Activated naive CD8-positive, alpha-beta T cell treated with anti-CD3 and anti-CD28 coated beads, Interleukin-2, amount 50 U/mL, for 16 hours (primary cell): Measurements from ENCODE around the gene KCNMA1.
"Not testable (repeated sequence)": the region's sequence is repeated elsewhere in the genome, so short reads cannot be mapped to it uniquely, and the experiment has no call there.

ENCODE experiments used
- DNase-seq: peaks from one replicate; pipeline ENCODE4 v3.0.0-alpha.2; 2020; ENCODE audit warnings: low read depth, low spot score

The KCNMA1 gene

DNA sequence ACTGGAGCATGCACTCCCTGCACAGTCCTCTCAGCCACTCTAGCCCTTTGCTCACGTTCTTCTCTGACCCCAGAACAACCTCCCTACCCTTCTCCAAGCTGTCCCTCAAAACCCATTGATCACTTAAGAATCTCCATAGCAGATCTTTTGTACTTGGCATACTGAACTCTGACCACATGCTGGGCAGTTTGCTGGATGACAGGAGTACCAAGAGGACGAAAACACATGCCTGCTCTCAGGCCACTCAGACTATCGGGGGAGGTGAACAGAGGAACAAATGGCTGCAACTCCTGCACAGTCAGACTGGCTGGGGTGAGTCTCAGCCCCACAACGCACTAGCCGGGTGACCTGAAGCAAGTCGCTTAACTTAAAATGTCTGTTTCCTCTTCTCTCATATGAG, 52.7 kb downstream of the KCNMA1 start:
- no peak for DNase-seq

DNA sequence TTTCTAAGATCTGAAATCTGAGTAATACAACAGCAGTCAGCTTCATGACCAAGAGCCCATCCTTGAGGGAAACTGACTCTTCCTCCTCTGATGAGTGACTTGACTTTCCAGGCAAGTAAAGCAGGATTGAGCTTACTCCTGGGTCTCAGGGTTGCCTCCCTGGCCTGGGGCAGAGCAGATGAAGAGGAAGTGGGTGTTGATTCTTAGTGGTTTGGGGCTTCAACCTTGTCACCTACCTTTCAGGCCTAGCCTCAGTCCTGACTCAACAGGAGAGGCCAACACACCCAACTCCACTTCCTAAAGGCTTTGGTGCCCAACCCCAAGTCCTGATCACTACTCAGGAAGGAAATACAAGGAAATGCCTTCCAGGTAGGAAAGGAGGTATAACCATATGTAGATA, 54.1 kb downstream of the KCNMA1 start:
- DNase-seq, result no peak

DNA sequence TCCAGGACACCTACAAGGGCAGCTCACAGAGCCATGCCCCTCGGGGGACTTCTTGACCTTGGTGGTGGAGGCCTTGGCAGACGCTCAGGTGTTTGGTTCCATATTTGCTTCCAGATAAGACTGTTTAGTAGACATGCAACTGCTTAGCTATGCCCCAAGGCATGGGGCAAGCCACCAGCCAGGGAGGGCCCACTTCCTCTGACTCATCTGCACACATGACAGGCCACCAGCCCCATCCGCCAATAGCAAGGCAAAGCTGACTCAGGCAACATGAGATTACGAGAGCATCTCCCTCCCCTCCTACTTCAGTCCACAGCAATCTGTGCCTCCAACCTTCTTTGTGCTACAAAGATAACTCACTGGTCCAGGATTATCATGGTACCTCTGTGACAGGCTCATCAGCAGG, 54.9 kb downstream of the KCNMA1 start:
- no peak for DNase-seq

- no peak for DNase-seq
These were observed 55.9 kb downstream of the KCNMA1 start for GRCh38 chr10:77581738-77582137.

DNA sequence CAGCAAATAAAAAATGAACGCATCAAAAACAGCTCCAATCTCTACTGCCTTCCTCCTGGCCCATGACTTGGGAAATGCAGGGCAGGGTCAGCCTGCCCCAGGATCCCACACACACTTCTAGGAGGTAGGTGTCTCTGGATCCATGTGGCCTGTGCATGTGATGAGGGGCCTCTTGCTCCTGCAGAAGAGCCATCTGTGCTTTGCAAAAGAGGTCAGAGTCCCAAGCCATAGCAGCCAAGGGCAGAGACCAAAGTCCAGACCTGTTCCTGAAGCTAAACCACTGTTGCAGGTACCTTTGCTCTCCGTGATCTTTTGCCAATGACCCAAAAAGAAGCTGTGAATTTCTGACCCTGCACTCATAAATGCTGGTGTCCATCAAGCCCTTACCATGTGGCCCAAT, 57.1 kb downstream of the KCNMA1 start:
- DNase-seq, result no peak

DNA sequence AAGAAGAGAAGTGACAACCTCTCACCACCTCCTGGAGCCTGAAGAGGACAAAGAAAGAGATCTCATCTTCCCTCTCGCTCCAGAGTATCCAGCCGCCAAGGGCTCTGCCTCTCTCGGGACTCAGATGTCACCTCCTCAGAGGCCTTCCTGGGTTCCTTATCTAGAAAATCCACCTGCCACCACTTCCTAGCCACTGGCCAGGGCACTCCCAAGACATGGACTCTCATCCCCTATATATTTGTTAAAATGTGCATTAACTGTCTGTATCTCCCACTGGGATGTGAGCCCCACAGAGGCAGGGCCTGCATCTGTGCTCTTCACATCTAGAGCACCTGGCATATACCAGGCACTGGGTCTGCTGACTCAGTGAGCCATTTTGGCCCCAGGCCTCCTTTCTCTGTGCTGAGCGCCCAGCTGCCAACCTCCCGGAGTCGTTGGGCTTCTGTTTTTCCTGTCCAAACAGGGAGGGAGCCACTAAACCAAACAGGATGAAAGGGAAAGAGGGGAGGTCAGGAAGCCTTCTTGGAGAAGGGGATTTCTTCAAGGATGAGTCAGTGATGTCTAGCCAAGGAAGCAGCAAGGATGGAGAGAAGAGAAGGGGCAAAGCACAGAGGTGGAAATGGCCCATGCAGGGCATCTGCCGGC, 58.9 kb downstream of the KCNMA1 start:
- DNase-seq, result no peak

GRCh38 chr10:77577666-77578229, 59.9 kb downstream of the KCNMA1 start:
- no peak for DNase-seq

DNA sequence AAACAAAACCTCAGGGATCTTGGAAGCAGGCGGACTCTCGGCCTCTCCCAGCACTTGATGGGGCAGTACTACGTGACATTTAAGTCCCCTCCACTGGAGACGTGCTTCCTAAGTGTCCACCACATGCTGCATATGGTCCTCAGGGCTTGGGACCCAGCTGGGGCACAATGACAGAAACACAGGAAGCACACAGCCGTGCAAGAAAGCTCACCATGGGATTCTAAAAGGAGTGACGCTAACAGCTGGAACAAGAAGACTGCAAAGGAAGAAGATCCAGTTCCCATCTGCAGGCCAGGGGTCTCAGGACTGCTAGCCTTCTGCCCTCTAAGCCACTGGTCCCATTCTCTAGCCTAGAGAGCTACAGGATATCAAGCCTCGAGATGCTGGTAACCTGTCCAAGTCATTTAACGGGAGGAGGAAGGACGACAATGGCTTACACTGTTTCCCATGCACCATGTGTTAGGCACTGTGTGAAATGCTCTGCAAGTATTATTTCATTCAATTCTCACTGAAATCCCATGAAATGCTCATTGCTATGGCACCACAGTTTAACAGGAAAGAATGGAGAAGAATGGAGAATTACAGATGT, 61.1 kb downstream of the KCNMA1 start:
- no peak for DNase-seq

DNA sequence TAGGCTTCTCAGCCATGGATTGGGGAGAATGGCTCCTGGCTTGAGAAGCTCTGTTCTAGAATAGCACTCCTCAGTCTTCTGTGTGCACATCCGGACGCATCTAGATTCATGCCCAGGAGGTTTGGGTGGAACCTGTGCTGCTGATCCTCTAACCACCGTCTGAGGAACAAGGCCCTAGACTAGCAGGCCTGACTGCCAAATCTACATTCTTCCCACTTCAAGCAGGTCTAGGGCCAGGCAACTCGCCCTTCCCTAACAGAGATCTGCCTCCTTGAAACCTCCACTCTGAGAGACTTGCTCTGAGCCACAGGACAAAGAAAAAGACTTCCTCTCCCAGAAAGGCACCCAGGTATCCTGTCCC, 61.6 kb downstream of the KCNMA1 start:
- no peak for DNase-seq

- DNase-seq, result no peak
These were observed 62.2 kb downstream of the KCNMA1 start for GRCh38 chr10:77575271-77576006.

GRCh38 chr10:77574438-77574837, 63.2 kb downstream of the KCNMA1 start:
- DNase-seq, result no peak

DNA sequence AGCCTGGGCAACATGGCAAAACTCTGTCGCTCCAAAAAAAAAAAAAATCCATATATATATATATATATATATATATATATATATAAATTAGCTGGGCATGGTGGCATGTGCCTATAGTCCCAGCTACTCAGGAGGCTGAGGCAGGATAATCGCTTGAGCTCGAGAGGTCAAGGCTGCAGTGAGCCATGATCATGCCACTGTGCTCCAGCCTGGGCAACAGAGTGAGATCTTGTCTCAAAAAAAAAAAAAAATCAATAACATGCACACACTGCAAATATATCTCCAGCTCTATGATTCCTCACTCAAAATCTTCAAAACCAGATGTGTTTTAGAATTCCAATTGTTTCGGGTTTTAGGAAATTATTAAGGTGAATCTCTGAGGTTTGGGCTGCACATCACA, 65.1 kb downstream of the KCNMA1 start:
- not testable (repeated sequence) for DNase-seq

GRCh38 chr10:77571490-77571889, 66.1 kb downstream of the KCNMA1 start:
- no peak for DNase-seq

GRCh38 chr10:77566914-77567566, 70.6 kb downstream of the KCNMA1 start:
- no peak for DNase-seq

- DNase-seq, result no peak
These were observed 71.4 kb downstream of the KCNMA1 start for GRCh38 chr10:77566236-77566635.

DNA sequence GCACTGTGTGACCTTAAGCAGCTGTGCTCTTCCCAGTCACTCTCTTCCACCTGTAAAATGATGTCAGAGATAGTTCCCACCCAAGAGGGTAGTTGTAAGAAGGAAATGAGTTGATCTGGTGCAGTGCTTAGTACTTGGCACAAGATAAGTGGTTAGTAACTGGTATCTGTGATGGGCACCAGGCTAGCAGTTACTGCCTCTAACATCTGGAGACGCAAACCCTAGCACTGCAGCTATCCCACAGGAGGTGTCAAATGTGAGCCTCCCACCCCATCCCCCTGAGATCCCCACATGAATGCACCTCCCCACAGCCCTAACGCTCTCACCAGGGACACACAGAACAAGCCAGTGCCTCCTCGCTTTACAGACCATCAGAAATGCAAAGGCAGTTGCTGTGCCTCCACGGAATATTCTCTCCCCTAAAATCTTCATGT, 72.0 kb downstream of the KCNMA1 start:
- DNase-seq, result no peak

DNA sequence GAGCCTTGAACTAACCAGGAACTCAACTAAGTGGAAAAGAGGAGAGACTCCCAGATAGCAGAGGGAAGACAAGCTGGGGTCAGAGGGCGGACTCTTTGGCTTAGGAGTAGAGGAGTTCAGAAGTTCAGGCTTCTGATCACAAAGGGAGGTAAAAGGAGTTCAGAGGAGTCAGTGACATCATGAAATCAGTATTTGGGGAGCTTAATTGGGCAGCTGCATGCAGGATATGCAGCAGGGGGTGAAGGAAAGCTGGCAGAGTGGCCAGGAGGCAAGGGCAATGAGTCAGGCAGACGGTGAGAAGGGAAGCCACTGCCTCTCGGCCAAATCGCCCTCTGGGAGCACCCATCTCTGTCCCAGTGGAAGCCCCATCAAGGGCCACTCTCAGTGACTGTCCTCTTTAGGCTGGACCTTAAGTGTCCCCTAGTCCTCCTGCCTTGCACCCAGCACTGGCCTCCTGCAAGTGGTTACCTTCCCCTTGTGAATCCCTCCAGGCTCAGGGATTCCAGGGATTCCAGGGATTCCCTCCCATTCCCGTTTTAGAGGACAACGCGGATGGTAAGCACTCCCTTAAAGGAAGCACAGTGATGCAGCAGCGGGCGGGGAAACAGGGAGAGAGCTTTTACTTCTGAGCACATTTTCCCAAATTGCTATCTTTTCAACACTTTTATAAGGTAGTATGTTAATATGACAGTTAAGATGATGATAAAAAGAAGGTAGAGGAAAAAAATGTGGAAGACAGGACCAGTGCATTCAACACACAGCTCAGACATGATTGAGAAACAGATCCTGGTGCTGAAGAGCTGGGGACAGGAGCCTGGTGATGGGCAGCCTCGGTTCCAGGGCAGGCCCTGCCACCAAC, 72.6 kb downstream of the KCNMA1 start:
- no peak for DNase-seq

GRCh38 chr10:77563638-77564270, 73.9 kb downstream of the KCNMA1 start:
- DNase-seq, result no peak

DNA sequence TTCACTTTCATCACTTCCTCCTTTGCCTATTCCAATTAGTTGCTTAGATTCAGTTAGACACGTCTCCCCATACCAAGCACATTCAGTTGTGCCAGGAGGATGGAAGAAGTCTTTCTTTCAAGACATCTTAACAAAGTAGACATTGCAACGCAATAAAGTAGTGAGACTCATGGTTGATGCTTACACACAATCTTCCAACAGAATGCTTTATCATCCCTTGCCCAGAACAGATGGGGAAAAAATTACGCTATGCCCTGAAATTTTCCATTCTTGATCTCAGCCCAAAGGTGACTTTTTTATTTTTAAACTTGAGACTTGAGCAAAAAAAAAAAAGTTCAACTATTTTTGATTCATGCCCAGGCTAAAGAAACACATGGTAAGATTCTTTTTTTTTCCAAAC, 74.9 kb downstream of the KCNMA1 start:
- no peak for DNase-seq

- no peak for DNase-seq
These were observed 75.6 kb downstream of the KCNMA1 start for GRCh38 chr10:77561991-77562390.

DNA sequence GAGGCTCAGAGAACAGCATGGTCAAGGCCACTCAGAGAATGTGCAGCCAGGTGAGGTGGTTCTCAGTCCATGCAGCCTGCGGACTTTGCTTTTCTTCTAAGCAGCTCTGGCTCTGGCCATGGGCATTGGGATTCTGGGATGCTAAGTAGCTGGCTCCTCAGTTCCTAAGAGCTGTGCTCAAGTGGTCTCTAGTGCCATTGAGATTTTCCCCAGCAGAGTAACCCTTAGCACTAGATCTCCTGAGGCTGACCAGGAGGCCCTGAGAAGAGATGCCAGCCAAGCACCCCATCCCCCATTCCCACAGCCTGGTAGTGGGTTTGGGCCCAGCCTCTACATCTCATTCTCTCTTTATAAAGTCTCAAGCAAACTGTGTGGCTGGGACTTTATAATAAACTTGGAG, 77.1 kb downstream of the KCNMA1 start:
- DNase-seq, result no peak
